ENCODE results near the gene SH3TC1.

DNA sequence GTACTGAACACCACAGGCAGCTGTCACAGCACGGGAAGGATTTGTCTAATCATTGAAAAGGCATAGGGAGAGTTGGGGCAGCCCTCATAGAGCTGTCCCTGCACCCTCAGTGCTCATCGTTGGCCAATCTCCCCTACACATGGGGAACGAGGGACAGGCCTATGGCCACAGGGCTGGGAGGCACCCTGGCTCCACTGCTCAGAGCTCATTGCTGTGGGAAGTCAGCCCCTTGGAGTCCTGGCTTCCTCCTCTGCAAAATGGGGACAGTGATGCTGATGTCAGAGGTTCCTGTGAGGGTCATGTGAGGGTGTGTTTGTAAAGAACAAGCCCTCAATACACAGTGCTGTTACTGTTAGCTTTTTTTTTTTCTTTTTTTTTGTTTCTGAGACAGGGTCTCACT is 51.1 kb downstream of the SH3TC1 start:
- TF ChIP-seq EZH2 (IDR thresholded peaks at IDR 0.05), result no peak
- no peak for TF ChIP-seq POLR2AphosphoS5 (IDR thresholded peaks at IDR 0.05; ENCODE audit: borderline replicate concordance, low read depth, low read length)
- no peak for TF ChIP-seq FOXP2 (optimal IDR thresholded peaks at IDR 0.05; ENCODE audit: control extremely low read depth, extremely low read length, insufficient read depth)
